Right forelimb (tissue), 1 donor: ENCODE data around the gene CTXN3.
"Not testable (repeated sequence)": the region's sequence is repeated elsewhere in the genome, so short reads cannot be mapped to it uniquely, and the experiment has no call there.

Experiments used
- DNase-seq: peaks from one replicate; pipeline ENCODE4 v3.0.0-alpha.2; 2018

Gene CTXN3

GRCh38 chr5:127652952-127653611 is 4.2 kb downstream of the CTXN3 start:
- no peak for DNase-seq

GRCh38 chr5:127656825-127657224 is 7.9 kb downstream of the CTXN3 start:
- no peak for DNase-seq

- DNase-seq = no peak
Measured at GRCh38 chr5:127660047-127660733, 11.3 kb downstream of the CTXN3 start.

- DNase-seq = no peak
Measured at GRCh38 chr5:127664093-127664492, 15.2 kb downstream of the CTXN3 start.

- no peak for DNase-seq
Measured at GRCh38 chr5:127665641-127666040, 16.8 kb downstream of the CTXN3 start.

- no peak for DNase-seq
Measured at GRCh38 chr5:127666043-127666716, 17.3 kb downstream of the CTXN3 start.

GRCh38 chr5:127667926-127668325 is 19.0 kb downstream of the CTXN3 start:
- DNase-seq = no peak

GRCh38 chr5:127671218-127671617 is 22.3 kb downstream of the CTXN3 start:
- DNase-seq = no peak

- DNase-seq = no peak
Measured at GRCh38 chr5:127673117-127673800, 24.4 kb downstream of the CTXN3 start.

- not testable (repeated sequence) for DNase-seq
Measured at GRCh38 chr5:127676951-127677350, 28.1 kb downstream of the CTXN3 start.

GRCh38 chr5:127679691-127680330 is 30.9 kb downstream of the CTXN3 start:
- not testable (repeated sequence) for DNase-seq

GRCh38 chr5:127680595-127680994 is 31.7 kb downstream of the CTXN3 start:
- DNase-seq = no peak

- DNase-seq = no peak
Measured at GRCh38 chr5:127683008-127683407, 34.1 kb downstream of the CTXN3 start.

GRCh38 chr5:127684726-127685467 is 36.0 kb downstream of the CTXN3 start:
- no peak for DNase-seq

- DNase-seq = no peak
Measured at GRCh38 chr5:127685662-127686061, 36.8 kb downstream of the CTXN3 start.

- DNase-seq = no peak
Measured at GRCh38 chr5:127686424-127686823, 37.5 kb downstream of the CTXN3 start.

GRCh38 chr5:127694518-127695171 is 45.8 kb downstream of the CTXN3 start:
- DNase-seq = no peak

GRCh38 chr5:127695346-127695745 is 46.5 kb downstream of the CTXN3 start:
- DNase-seq = no peak

- no peak for DNase-seq
Measured at GRCh38 chr5:127696683-127697082, 47.8 kb downstream of the CTXN3 start.

GRCh38 chr5:127697894-127698600 is 49.2 kb downstream of the CTXN3 start:
- no peak for DNase-seq

- DNase-seq = no peak
Measured at GRCh38 chr5:127699416-127699815, 50.5 kb downstream of the CTXN3 start.
